ENCODE results near the gene HPCA.

The HPCA gene

DNA sequence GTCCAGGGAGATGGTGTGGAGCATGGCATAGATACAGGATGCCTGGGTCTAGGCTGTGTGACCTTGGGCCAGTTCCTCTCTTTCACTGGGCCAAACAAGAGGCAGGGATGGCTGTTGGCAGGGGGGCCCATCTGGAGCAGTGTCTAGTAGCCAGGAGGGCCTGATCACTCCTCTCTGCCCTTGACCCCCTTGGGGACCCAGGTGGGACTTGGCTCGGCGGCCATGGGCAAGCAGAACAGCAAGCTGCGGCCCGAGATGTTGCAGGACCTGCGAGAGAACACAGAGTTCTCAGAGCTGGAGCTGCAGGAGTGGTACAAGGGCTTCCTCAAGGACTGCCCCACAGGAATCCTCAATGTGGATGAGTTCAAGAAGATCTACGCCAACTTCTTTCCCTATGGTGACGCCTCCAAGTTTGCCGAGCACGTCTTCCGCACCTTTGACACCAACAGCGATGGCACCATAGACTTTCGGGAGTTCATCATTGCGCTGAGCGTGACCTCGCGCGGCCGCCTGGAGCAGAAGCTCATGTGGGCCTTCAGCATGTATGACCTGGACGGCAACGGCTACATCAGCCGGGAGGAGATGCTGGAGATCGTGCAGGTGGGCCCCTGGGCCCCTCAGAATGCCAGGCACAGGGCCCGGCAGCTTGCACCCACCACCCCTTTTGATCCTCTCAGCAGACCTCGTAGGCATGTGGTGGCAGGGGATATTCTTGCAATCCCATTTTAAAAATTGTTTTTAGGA, 2.6 kb downstream of the HPCA start:
- Histone ChIP-seq H3K27me3 (ENCODE audit: low read depth, low read length) (no peaks in the 10 kb centered on the region), H3K27ac (ENCODE audit: low read length) (no peak overlapping the region), H3K79me2 (ENCODE audit: low read length) (no peaks in the 10 kb centered on the region), H2AFZ (ENCODE audit: low read depth, low read length) (no peak overlapping the region), H3K4me2 (ENCODE audit: low read length) (no peak overlapping the region), H3K4me1 (ENCODE audit: low read length) (no peaks in the 10 kb centered on the region), H4K20me1 (ENCODE audit: insufficient read depth, low read length) (no peaks in the 10 kb centered on the region), H3K9ac (ENCODE audit: low read length) (no peak overlapping the region), H3K4me3 (ENCODE audit: low read length) (no peak overlapping the region), H3K36me3 (replicated peaks; ENCODE audit: low read depth, low read length) (no peaks in the 10 kb centered on the region), H3K9me3 (ENCODE audit: insufficient read depth, low read length) (no peaks in the 10 kb centered on the region)
- TF ChIP-seq EZH2phosphoT487 (IDR thresholded peaks at IDR 0.05; ENCODE audit: low read depth): no peak
- TF ChIP-seq, protein P1, sequence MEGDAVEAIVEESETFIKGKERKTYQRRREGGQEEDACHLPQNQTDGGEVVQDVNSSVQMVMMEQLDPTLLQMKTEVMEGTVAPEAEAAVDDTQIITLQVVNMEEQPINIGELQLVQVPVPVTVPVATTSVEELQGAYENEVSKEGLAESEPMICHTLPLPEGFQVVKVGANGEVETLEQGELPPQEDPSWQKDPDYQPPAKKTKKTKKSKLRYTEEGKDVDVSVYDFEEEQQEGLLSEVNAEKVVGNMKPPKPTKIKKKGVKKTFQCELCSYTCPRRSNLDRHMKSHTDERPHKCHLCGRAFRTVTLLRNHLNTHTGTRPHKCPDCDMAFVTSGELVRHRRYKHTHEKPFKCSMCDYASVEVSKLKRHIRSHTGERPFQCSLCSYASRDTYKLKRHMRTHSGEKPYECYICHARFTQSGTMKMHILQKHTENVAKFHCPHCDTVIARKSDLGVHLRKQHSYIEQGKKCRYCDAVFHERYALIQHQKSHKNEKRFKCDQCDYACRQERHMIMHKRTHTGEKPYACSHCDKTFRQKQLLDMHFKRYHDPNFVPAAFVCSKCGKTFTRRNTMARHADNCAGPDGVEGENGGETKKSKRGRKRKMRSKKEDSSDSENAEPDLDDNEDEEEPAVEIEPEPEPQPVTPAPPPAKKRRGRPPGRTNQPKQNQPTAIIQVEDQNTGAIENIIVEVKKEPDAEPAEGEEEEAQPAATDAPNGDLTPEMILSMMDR (IDR thresholded peaks at IDR 0.05; ENCODE audit: low read depth, low read length): no peak

DNA sequence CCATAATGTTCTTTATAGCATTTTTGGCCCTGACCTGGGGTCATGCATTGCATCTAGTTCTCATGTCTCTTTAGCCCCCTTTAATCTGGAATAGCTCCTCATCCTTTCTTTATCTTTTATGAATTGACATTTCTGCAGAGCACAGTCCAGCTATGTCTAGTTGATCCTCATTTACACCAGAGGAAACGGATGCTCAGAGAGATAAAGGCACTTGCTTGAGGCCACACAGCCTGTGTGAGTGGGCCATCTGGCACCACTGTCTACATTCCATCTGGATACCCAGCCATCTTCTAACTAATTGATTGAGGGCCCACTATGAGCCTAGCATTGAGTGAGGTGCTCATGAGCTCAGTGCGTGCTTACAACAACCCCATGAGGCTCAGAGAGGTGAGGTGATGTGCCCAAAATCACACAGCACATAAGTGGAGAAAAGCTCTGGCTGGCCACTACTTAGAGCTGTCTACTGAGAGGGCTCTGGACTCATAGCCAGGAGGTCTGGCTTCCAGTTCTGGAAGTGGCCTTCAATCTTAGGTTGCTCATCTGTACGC, 3.5 kb downstream of the HPCA start:
- no peak overlapping the region for H3K27ac ChIP-seq (ENCODE audit: low read length)
- no peaks in the 10 kb centered on the region for H4K20me1 ChIP-seq (ENCODE audit: insufficient read depth, low read length)
- no peak overlapping the region for H3K4me3 ChIP-seq (ENCODE audit: low read length)
- H3K9me3 ChIP-seq (ENCODE audit: insufficient read depth, low read length): no peaks in the 10 kb centered on the region
- TF ChIP-seq, protein P1 (IDR thresholded peaks at IDR 0.05; ENCODE audit: low read depth, low read length): no peak
- H3K4me2 ChIP-seq (ENCODE audit: low read length): no peak overlapping the region
- H2AFZ ChIP-seq (ENCODE audit: low read depth, low read length): no peak overlapping the region
- H3K9ac ChIP-seq (ENCODE audit: low read length): no peak overlapping the region
- H3K27me3 ChIP-seq (ENCODE audit: low read depth, low read length): no peaks in the 10 kb centered on the region
- H3K79me2 ChIP-seq (ENCODE audit: low read length): no peaks in the 10 kb centered on the region
- no peaks in the 10 kb centered on the region for H3K36me3 ChIP-seq (replicated peaks; ENCODE audit: low read depth, low read length)
- no peaks in the 10 kb centered on the region for H3K4me1 ChIP-seq (ENCODE audit: low read length)

DNA sequence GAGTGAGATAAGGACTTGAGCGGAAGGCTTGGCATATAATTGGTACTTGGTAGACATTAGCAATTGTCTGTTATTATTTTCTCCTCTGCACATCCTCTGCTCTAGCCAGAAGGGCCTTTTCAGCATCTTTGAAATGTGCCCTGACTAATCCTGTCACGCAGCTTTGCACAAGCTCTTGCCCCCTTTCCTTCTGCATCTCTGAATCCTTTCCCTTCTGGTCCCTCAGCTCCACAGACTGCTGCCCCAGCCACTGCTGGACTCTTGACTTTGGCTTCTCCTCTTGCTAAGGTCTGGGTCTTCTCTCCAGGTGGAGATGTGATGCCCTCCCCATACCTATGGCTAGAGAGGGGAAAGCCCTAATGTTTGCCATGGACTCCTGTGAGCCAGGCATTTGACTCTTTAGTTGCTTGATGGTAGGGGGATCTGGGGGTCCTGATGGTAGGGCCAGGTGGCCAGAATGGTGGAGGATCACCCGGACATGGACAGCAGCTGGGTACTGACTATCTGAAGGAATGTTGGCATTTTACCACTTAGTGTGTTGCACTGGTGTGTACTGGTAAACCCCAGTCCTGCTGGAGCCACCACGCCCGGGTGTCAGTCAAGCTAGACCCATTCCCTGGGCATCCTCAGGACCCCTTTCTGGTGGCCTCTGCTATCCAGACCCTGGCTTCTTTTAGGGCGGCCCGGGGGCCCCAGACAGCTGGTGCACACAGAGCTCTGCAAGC, 4.4 kb downstream of the HPCA start:
- Histone ChIP-seq H3K9me3 (ENCODE audit: insufficient read depth, low read length) (no peaks in the 10 kb centered on the region), H3K9ac (ENCODE audit: low read length) (no peak overlapping the region), H3K27me3 (ENCODE audit: low read depth, low read length) (no peaks in the 10 kb centered on the region), H3K4me3 (ENCODE audit: low read length) (no peak overlapping the region), H3K36me3 (replicated peaks; ENCODE audit: low read depth, low read length) (no peaks in the 10 kb centered on the region), H4K20me1 (ENCODE audit: insufficient read depth, low read length) (no peaks in the 10 kb centered on the region), H2AFZ (ENCODE audit: low read depth, low read length) (no peak overlapping the region), H3K4me2 (ENCODE audit: low read length) (no peak overlapping the region), H3K27ac (ENCODE audit: low read length) (no peak overlapping the region), H3K4me1 (ENCODE audit: low read length) (no peaks in the 10 kb centered on the region), H3K79me2 (ENCODE audit: low read length) (no peaks in the 10 kb centered on the region)
- TF ChIP-seq, protein P1 (IDR thresholded peaks at IDR 0.05; ENCODE audit: low read depth, low read length): no peak
- TF ChIP-seq EZH2phosphoT487 (IDR thresholded peaks at IDR 0.05; ENCODE audit: low read depth): no peak

DNA sequence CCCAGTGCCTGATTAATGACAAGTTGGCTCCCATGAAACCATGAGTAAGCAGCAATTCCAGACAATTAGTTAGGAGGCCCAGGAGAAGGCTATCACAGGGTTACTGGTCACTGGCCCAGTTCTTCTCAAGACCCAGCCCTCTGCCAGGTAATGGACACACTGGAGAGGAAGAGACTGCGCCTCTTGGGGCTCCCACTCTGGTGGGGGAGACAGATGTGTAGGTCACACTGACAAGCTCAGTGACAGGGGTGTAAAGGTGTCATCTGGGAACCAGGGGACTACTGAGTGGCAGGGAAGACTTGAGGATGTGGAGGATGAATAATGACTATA, 4.9 kb downstream of the HPCA start:
- Histone ChIP-seq H3K79me2 (ENCODE audit: low read length) (no peaks in the 10 kb centered on the region), H2AFZ (ENCODE audit: low read depth, low read length) (no peak overlapping the region), H3K4me2 (ENCODE audit: low read length) (no peak overlapping the region), H3K27me3 (ENCODE audit: low read depth, low read length) (no peaks in the 10 kb centered on the region), H3K36me3 (replicated peaks; ENCODE audit: low read depth, low read length) (no peaks in the 10 kb centered on the region), H3K4me3 (ENCODE audit: low read length) (no peak overlapping the region), H3K27ac (ENCODE audit: low read length) (no peak overlapping the region), H3K9ac (ENCODE audit: low read length) (no peak overlapping the region), H3K4me1 (ENCODE audit: low read length) (no peaks in the 10 kb centered on the region), H4K20me1 (ENCODE audit: insufficient read depth, low read length) (no peaks in the 10 kb centered on the region), H3K9me3 (ENCODE audit: insufficient read depth, low read length) (no peaks in the 10 kb centered on the region)
- no peak for TF ChIP-seq EZH2phosphoT487 (IDR thresholded peaks at IDR 0.05; ENCODE audit: low read depth)
- TF ChIP-seq, protein P1 (IDR thresholded peaks at IDR 0.05; ENCODE audit: low read depth, low read length): no peak
